Measurements from ENCODE around the gene USP24. TPM values are rescaled to one million over a fixed set of nuclear protein-coding genes. Genes with fewer than 3 reads are reported as not detected.

USP24 gene
- total RNA-seq, 4 donors from 2014 or later, result 20.9 to 58.6 (median 40.5) TPM

GRCh38 chr1:55150880-55151588 lies 64.1 kb downstream of the USP24 start:
- TF ChIP-seq POLR2A (IDR thresholded peaks at IDR 0.05) (no peak), CTCF (IDR thresholded peaks at IDR 0.05) (no peak)
- DNase-seq (ENCODE audit: low spot score in 2 of 2), result no peak
- no peak overlapping the region for H3K4me3 ChIP-seq (ENCODE audit: low read depth, poor library complexity, severe bottlenecking)
- 79 to 88% methylated on average over 2 of the region's 2 CpGs for WGBS, 2 donors
- intact Hi-C loops (cut with DNase I; ENCODE audit: low total_unique reads), result no loop called here

GRCh38 chr1:55148676-55149075 lies 66.5 kb downstream of the USP24 start:
- intact Hi-C loops (cut with DNase I; ENCODE audit: low total_unique reads), result no loop called here
- no peak for TF ChIP-seq POLR2A (IDR thresholded peaks at IDR 0.05)
- no peak overlapping the region for H3K4me3 ChIP-seq (ENCODE audit: low read depth, poor library complexity, severe bottlenecking)
- no peak for DNase-seq (ENCODE audit: low spot score in 2 of 2)

GRCh38 chr1:55147524-55147923 lies 67.6 kb downstream of the USP24 start:
- 91 to 93% methylated on average over 8 of the region's 8 CpGs for WGBS, 2 donors
- intact Hi-C loops (cut with DNase I; ENCODE audit: low total_unique reads), result no loop called here
- DNase-seq (ENCODE audit: low spot score in 2 of 2), result no peak
- no peak for TF ChIP-seq POLR2A (IDR thresholded peaks at IDR 0.05)
- no peak for TF ChIP-seq CTCF (IDR thresholded peaks at IDR 0.05)
- no peak overlapping the region for H3K4me3 ChIP-seq (ENCODE audit: low read depth, poor library complexity, severe bottlenecking)

- intact Hi-C loops (cut with DNase I; ENCODE audit: low total_unique reads), result no loop called here
- WGBS, 2 donors, result 34 to 43% methylated on average over 2 of the region's 2 CpGs
- no peak for TF ChIP-seq CTCF (IDR thresholded peaks at IDR 0.05)
- no peak for TF ChIP-seq POLR2A (IDR thresholded peaks at IDR 0.05)
- no peak for DNase-seq (ENCODE audit: low spot score in 2 of 2)
- no peak overlapping the region for H3K4me3 ChIP-seq (ENCODE audit: low read depth, poor library complexity, severe bottlenecking)
Measured at GRCh38 chr1:55146781-55147180, 68.4 kb downstream of the USP24 start.

GRCh38 chr1:55144886-55145285 lies 70.3 kb downstream of the USP24 start:
- WGBS, 2 donors, result 96 to 97% methylated on average over 6 of the region's 6 CpGs
- intact Hi-C loops (cut with DNase I; ENCODE audit: low total_unique reads), result no loop called here
- no peak for DNase-seq (ENCODE audit: low spot score in 2 of 2)
- TF ChIP-seq CTCF (IDR thresholded peaks at IDR 0.05) (no peak), POLR2A (IDR thresholded peaks at IDR 0.05) (no peak)
- H3K4me3 ChIP-seq (ENCODE audit: low read depth, poor library complexity, severe bottlenecking), result no peak overlapping the region

GRCh38 chr1:55143684-55144083 lies 71.5 kb downstream of the USP24 start:
- intact Hi-C loops (cut with DNase I; ENCODE audit: low total_unique reads), result no loop called here
- H3K4me3 ChIP-seq (ENCODE audit: low read depth, poor library complexity, severe bottlenecking), result no peak overlapping the region
- WGBS, 2 donors, result 82 to 92% methylated on average over 3 of the region's 3 CpGs
- TF ChIP-seq CTCF (IDR thresholded peaks at IDR 0.05), result no peak
- TF ChIP-seq POLR2A (IDR thresholded peaks at IDR 0.05), result no peak
- DNase-seq (ENCODE audit: low spot score in 2 of 2), result no peak

All from lower leg skin (tissue), 4 donors.